NB4 (cell line): ENCODE data around the gene NEMF.

Source experiments
- CTCF ChIP-seq: IDR thresholded peaks from one replicate; pipeline ENCODE4 v1.5.1; 2012; ENCODE audit warnings: low read depth, low read length
- MYC ChIP-seq: IDR thresholded peaks from 2 replicates; pipeline ENCODE4 v1.6.1; 2011; ENCODE audit warnings: low read depth, low read length

- TF ChIP-seq CTCF (peak; percentile 60), MYC (no peak)
Measured at GRCh38 chr14:49853572-49854375, 1.2 kb upstream of the NEMF start.
